ENCODE data around the gene ZNF771.
"Not testable (repeated sequence)": the region's sequence is repeated elsewhere in the genome, so short reads cannot be mapped to it uniquely, and the experiment has no call there.

Gene ZNF771

GRCh38 chr16:30438835-30439234 is 31.4 kb downstream of the ZNF771 start:
- no peak for DNase-seq

GRCh38 chr16:30439720-30440348 is 32.4 kb downstream of the ZNF771 start:
- DNase-seq = no peak

- DNase-seq = no peak
Observed at GRCh38 chr16:30443631-30444030, 36.2 kb downstream of the ZNF771 start.

GRCh38 chr16:30444231-30445148 is 37.1 kb downstream of the ZNF771 start:
- DNase-seq = no peak

- DNase-seq = no peak
Observed at GRCh38 chr16:30445149-30445407, 37.7 kb downstream of the ZNF771 start.

- peak; percentile 99 for DNase-seq
Observed at GRCh38 chr16:30445408-30446202, 38.2 kb downstream of the ZNF771 start, which contains the start of gene SEPHS2. TSS of gene SEPHS2 (minus strand) at chr16:30445874. CDS start at chr16:30445727, 147 bp downstream.

GRCh38 chr16:30446203-30446595 is 38.8 kb downstream of the ZNF771 start:
- no peak for DNase-seq

GRCh38 chr16:30447512-30448226 is 40.3 kb downstream of the ZNF771 start:
- no peak for DNase-seq

- no peak for DNase-seq
Observed at GRCh38 chr16:30449116-30449435, 41.7 kb downstream of the ZNF771 start.

- not testable (repeated sequence) for DNase-seq
Observed at GRCh38 chr16:30452709-30453580, 45.5 kb downstream of the ZNF771 start.

- DNase-seq = no peak
Observed at GRCh38 chr16:30456302-30456701, 48.9 kb downstream of the ZNF771 start.

GRCh38 chr16:30457256-30457655 is 49.9 kb downstream of the ZNF771 start:
- DNase-seq = no peak

GRCh38 chr16:30457743-30458560 is 50.5 kb downstream of the ZNF771 start:
- DNase-seq = no peak

- DNase-seq = no peak
Observed at GRCh38 chr16:30458561-30459394, 51.4 kb downstream of the ZNF771 start.

GRCh38 chr16:30459456-30459855 is 52.0 kb downstream of the ZNF771 start:
- no peak for DNase-seq

- not testable (repeated sequence) for DNase-seq
Observed at GRCh38 chr16:30461426-30461825, 54.0 kb downstream of the ZNF771 start.

GRCh38 chr16:30464078-30464477 is 56.7 kb downstream of the ZNF771 start:
- no peak for DNase-seq

Measured in eye (tissue), 1 donor.